K562 (cell line): ENCODE measurements around the gene FYB1. TPM values are rescaled to one million over a fixed set of nuclear protein-coding genes. Genes with fewer than 3 reads are reported as not detected.

Experiments used
- BRD4 ChIP-seq: fragments of 200-600 bp; sonication (generic); IDR thresholded peaks from 2 replicates; pipeline ENCODE4 v1.6.1; 2017; ENCODE audit warnings: inconsistent platforms
- CAMTA2 ChIP-seq: fragments of 250-450 bp; sonication (Bioruptor Pico); conservative IDR thresholded peaks from 2 replicates; pipeline ENCODE4 v1.5.1; 2022
- CC2D1A ChIP-seq: fragments of 450-650 bp; IDR thresholded peaks from 2 replicates; pipeline ENCODE4 v1.6.1; 2017; ENCODE audit warnings: mild to moderate bottlenecking
- EGR1 ChIP-seq: fragments of 450-650 bp; conservative IDR thresholded peaks from 2 replicates; pipeline ENCODE4 v1.6.1; 2017; ENCODE audit warnings: mild to moderate bottlenecking
- ETV1 ChIP-seq: fragments of 450-650 bp; conservative IDR thresholded peaks from 2 replicates; pipeline ENCODE4 v1.6.1; 2016; ENCODE audit warnings: missing genetic modification characterization, control low read depth, low read depth, missing compliant biosample characterization
- ETV6 ChIP-seq, 3 experiments: fragments of 150-350 bp in 1 of 3; sonication (generic) in 1 of 3; formaldehyde crosslinking in 1 of 3; IDR thresholded peaks; 2 replicates each; pipeline versions ENCODE4 v1.6.1 to v1.8.0; 2014 to 2022; ENCODE audit warnings: borderline replicate concordance in 2 of 3, low read depth in 2 of 3, antibody characterized with exemption in 1 of 3, low read length in 1 of 3, mild to moderate bottlenecking in 1 of 3, missing genetic modification reagents in 1 of 3
- GTF2F1 ChIP-seq: IDR thresholded peaks from 2 replicates; pipeline ENCODE4 v1.6.1; 2011; ENCODE audit warnings: low read depth, low read length, improper control_type of control experiment
- HNRNPH1 ChIP-seq: fragments of 200-400 bp; formaldehyde crosslinking; optimal IDR thresholded peaks from 2 replicates; pipeline ENCODE3; 2017; ENCODE audit warnings: low read depth, mild to moderate bottlenecking, low read length, moderate library complexity
- POLR2AphosphoS5 ChIP-seq: IDR thresholded peaks from 2 replicates; pipeline ENCODE4 v1.6.1; 2011; ENCODE audit warnings: mild to moderate bottlenecking, low read depth, low read length, moderate library complexity; ENCODE audit not compliant: control insufficient read depth, insufficient read depth
- PRMT5 ChIP-seq: sonication (generic); formaldehyde crosslinking; IDR thresholded peaks from 2 replicates; pipeline ENCODE4 v1.5.0; 2020; ENCODE audit warnings: missing genetic modification reagents
- RBM34 ChIP-seq: fragments of 200-400 bp; formaldehyde crosslinking; IDR thresholded peaks from 2 replicates; pipeline ENCODE4 v1.6.1; 2018; ENCODE audit warnings: low read length, borderline replicate concordance; ENCODE audit not compliant: insufficient read depth
- RCOR1 ChIP-seq, 2 experiments: IDR thresholded peaks; 2 replicates each; pipeline ENCODE4 v1.6.1; 2012; ENCODE audit warnings: low read depth in 2 of 2, low read length in 2 of 2, borderline replicate concordance in 1 of 2, improper control_type of control experiment in 1 of 2
- SMARCB1 ChIP-seq: IDR thresholded peaks from 2 replicates; pipeline ENCODE4 v1.6.1; 2011; ENCODE audit warnings: improper control_type of control experiment, low read depth; ENCODE audit not compliant: insufficient read length
- TAL1 ChIP-seq: fragments of 450-650 bp; IDR thresholded peaks from 2 replicates; pipeline ENCODE4 v1.6.1; 2016; ENCODE audit warnings: mild to moderate bottlenecking
- ZNF282 ChIP-seq: sonication (generic); formaldehyde crosslinking; IDR thresholded peaks from 2 replicates; pipeline ENCODE4 v1.8.1; 2023; ENCODE audit warnings: missing genetic modification reagents
- ZNF3 ChIP-seq: fragments of 250-450 bp; sonication (Bioruptor Pico); IDR thresholded peaks from 2 replicates; pipeline ENCODE4 v1.5.0; 2021; ENCODE audit warnings: mild to moderate bottlenecking, moderate library complexity
- polyA plus RNA-seq, 8 experiments: library from polyadenylated mRNA; depleted of rRNA in 4 of 8; stranded (reverse) in 5 of 8; unstranded in 3 of 8; fragments of >200 nt; fragmentation: Nextera tagmentation in 2 of 8; fragmentation: Illumina TruSeq in 1 of 8; extraction: Ambion mirVana in 2 of 8; extraction: Trizol in 1 of 8; gene quantifications; 2 replicates each; pipeline versions ENCODE4 v1.2.1 to v1.2.3, GENCODE V29; 2011 to 2014; ENCODE audit warnings: inconsistent platforms in 1 of 8, missing spikeins in 1 of 8
- total RNA-seq, 7 experiments: library from RNA; depleted of rRNA in 6 of 7; stranded (reverse); fragments of >200 nt in 6 of 7; fragmentation: Illumina TruSeq in 2 of 7; extraction: Trizol in 2 of 7; gene quantifications; 2 replicates each; pipeline versions ENCODE4 v1.2.1 to v1.2.3, GENCODE V29; 2011 to 2021; ENCODE audit warnings: low replicate concordance in 1 of 7
- TF ChIP-seq, protein P1 (sequence below): sonication (generic); formaldehyde crosslinking; IDR thresholded peaks from 2 replicates; pipeline ENCODE4 v1.8.1; 2023; ENCODE audit warnings: mild to moderate bottlenecking, missing genetic modification reagents
- TF ChIP-seq, protein P2 (sequence below): fragments of 450-650 bp; IDR thresholded peaks from 2 replicates; pipeline ENCODE4 v1.6.1; 2014; ENCODE audit warnings: low read depth, mild to moderate bottlenecking, moderate library complexity, borderline replicate concordance
- TF ChIP-seq, protein P3 (sequence below): IDR thresholded peaks from 3 replicates; pipeline ENCODE4 v1.6.1; 2011; ENCODE audit warnings: borderline replicate concordance, mild to moderate bottlenecking; ENCODE audit not compliant: insufficient read length, insufficient read depth
- TF ChIP-seq, protein P4 (sequence below): fragments of 200-800 bp; sonication (Bioruptor generic); IDR thresholded peaks from 2 replicates; pipeline ENCODE4 v1.6.1; 2017; ENCODE audit warnings: missing genetic modification characterization, missing compliant biosample characterization

Gene FYB1
- total and polyA plus RNA-seq, 9 of the 15 experiments (the other 6 are each of a cell fraction or from before 2014, with no cell fraction given), result 4.7 to 31.5 (median 9.7) TPM

DNA sequence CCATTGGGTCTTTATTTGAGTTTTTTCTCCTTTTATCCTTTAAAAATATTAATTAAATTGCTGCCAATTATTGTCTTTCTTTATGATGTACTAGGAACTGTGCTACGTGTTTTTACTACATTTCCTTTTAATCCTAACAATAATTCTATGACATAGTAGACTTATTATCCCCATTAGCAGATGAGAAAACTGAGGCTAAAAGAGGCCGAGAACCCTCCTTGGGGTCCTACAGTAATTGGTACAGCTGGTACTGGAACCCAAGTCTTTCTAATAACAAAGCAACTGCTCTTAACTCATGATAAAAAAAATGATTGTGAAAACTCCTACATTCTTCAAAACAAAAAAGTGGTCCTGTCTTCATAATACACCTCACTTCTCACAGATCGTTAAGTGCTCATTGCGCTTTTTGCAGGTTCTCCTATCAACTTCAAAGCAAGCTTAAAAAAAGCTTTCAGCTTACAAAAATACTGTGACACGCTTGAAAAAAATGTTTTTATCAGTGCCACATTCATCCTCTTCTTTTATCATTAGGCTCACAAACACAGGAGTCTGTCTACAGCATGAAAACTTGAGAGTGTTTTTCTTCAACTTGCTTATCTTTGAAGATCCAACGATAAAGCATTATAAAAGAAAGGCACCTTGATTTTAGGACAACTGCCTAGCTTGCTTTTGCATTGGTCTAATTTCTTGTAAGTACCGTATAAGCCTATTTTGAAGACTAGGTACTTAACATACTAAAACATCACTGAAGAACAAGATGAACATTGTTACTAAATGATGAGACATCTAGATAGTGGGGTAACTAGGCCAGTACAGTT lies 32.4 kb downstream of the FYB1 start (continued):
- no peak for TF ChIP-seq RBM34
- no peak for TF ChIP-seq ZNF282 (CRISPR knock-in tag)
- TF ChIP-seq, protein P1, sequence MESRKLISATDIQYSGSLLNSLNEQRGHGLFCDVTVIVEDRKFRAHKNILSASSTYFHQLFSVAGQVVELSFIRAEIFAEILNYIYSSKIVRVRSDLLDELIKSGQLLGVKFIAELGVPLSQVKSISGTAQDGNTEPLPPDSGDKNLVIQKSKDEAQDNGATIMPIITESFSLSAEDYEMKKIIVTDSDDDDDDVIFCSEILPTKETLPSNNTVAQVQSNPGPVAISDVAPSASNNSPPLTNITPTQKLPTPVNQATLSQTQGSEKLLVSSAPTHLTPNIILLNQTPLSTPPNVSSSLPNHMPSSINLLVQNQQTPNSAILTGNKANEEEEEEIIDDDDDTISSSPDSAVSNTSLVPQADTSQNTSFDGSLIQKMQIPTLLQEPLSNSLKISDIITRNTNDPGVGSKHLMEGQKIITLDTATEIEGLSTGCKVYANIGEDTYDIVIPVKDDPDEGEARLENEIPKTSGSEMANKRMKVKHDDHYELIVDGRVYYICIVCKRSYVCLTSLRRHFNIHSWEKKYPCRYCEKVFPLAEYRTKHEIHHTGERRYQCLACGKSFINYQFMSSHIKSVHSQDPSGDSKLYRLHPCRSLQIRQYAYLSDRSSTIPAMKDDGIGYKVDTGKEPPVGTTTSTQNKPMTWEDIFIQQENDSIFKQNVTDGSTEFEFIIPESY (CRISPR knock-in tag), result no peak
- 0 out of 4 replicates have a peak, but pooled peaks of 1 of the 2 experiments have one; percentile 17 for TF ChIP-seq ETV6 (IDR thresholded peaks at IDR 0.05; ENCODE audit: borderline replicate concordance in 1 of 2, low read depth in 2 of 2, low read length in 1 of 2)
- no peak for TF ChIP-seq ETV6 (CRISPR knock-in tag; IDR thresholded peaks at IDR 0.05; ENCODE audit: borderline replicate concordance)
- TF ChIP-seq BRD4, result no peak
- no peak for TF ChIP-seq ZNF3 (CRISPR knock-in tag)
- TF ChIP-seq GTF2F1, result no peak
- peak; percentile 43 to 46; a peak in 1 of 4 replicates for TF ChIP-seq RCOR1 (IDR thresholded peaks at IDR 0.05; ENCODE audit: borderline replicate concordance in 1 of 2, low read depth in 2 of 2, low read length in 2 of 2)
- peak; percentile 79 for TF ChIP-seq TAL1
- TF ChIP-seq, protein P2, sequence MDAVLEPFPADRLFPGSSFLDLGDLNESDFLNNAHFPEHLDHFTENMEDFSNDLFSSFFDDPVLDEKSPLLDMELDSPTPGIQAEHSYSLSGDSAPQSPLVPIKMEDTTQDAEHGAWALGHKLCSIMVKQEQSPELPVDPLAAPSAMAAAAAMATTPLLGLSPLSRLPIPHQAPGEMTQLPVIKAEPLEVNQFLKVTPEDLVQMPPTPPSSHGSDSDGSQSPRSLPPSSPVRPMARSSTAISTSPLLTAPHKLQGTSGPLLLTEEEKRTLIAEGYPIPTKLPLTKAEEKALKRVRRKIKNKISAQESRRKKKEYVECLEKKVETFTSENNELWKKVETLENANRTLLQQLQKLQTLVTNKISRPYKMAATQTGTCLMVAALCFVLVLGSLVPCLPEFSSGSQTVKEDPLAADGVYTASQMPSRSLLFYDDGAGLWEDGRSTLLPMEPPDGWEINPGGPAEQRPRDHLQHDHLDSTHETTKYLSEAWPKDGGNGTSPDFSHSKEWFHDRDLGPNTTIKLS, result no peak
- TF ChIP-seq HNRNPH1, result no peak
- no peak for TF ChIP-seq CC2D1A
- TF ChIP-seq PRMT5 (CRISPR knock-in tag), result no peak
- no peak for TF ChIP-seq SMARCB1
- no peak for TF ChIP-seq EGR1
- no peak for TF ChIP-seq CAMTA2 (CRISPR knock-in tag)
- no peak for TF ChIP-seq ETV1 (tag)
- TF ChIP-seq, protein P3, sequence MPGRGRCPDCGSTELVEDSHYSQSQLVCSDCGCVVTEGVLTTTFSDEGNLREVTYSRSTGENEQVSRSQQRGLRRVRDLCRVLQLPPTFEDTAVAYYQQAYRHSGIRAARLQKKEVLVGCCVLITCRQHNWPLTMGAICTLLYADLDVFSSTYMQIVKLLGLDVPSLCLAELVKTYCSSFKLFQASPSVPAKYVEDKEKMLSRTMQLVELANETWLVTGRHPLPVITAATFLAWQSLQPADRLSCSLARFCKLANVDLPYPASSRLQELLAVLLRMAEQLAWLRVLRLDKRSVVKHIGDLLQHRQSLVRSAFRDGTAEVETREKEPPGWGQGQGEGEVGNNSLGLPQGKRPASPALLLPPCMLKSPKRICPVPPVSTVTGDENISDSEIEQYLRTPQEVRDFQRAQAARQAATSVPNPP, result no peak
- TF ChIP-seq, protein P4, sequence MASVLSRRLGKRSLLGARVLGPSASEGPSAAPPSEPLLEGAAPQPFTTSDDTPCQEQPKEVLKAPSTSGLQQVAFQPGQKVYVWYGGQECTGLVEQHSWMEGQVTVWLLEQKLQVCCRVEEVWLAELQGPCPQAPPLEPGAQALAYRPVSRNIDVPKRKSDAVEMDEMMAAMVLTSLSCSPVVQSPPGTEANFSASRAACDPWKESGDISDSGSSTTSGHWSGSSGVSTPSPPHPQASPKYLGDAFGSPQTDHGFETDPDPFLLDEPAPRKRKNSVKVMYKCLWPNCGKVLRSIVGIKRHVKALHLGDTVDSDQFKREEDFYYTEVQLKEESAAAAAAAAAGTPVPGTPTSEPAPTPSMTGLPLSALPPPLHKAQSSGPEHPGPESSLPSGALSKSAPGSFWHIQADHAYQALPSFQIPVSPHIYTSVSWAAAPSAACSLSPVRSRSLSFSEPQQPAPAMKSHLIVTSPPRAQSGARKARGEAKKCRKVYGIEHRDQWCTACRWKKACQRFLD (CRISPR knock-in tag), result peak; percentile 65; the same call in 1 of the 2 replicates
- no peak for TF ChIP-seq POLR2AphosphoS5
